ENCODE measurements around the gene CACYBP.

Gene CACYBP

GRCh38 chr1:174974711-174975119 lies 25.0 kb upstream of the CACYBP start:
- no peak for DNase-seq (ENCODE audit: low read depth, low spot score)

GRCh38 chr1:174975764-174976163 lies 24.0 kb upstream of the CACYBP start:
- DNase-seq (ENCODE audit: low read depth, low spot score): no peak

GRCh38 chr1:174976436-174977108 lies 23.2 kb upstream of the CACYBP start:
- DNase-seq (ENCODE audit: low read depth, low spot score): no peak

GRCh38 chr1:174982971-174983689 lies 16.6 kb upstream of the CACYBP start:
- peak; percentile 13 for DNase-seq (ENCODE audit: low read depth, low spot score)

- DNase-seq (ENCODE audit: low read depth, low spot score): no peak
Observed at GRCh38 chr1:174984952-174985351, 14.8 kb upstream of the CACYBP start.

- DNase-seq (ENCODE audit: low read depth, low spot score): no peak
Observed at GRCh38 chr1:174988539-174988938, 11.2 kb upstream of the CACYBP start.

- no peak for DNase-seq (ENCODE audit: low read depth, low spot score)
Observed at GRCh38 chr1:174988986-174989385, 10.8 kb upstream of the CACYBP start.

- no peak for DNase-seq (ENCODE audit: low read depth, low spot score)
Observed at GRCh38 chr1:174989536-174990220, 10.1 kb upstream of the CACYBP start.

GRCh38 chr1:174990382-174990999 lies 9.3 kb upstream of the CACYBP start:
- DNase-seq (ENCODE audit: low read depth, low spot score): no peak

GRCh38 chr1:174991473-174991872 lies 8.3 kb upstream of the CACYBP start:
- DNase-seq (ENCODE audit: low read depth, low spot score): no peak

GRCh38 chr1:174995121-174995520 lies 4.6 kb upstream of the CACYBP start:
- DNase-seq (ENCODE audit: low read depth, low spot score): no peak

GRCh38 chr1:174995916-174996315 lies 3.8 kb upstream of the CACYBP start:
- DNase-seq (ENCODE audit: low read depth, low spot score): no peak

GRCh38 chr1:174996476-174996875 lies 3.3 kb upstream of the CACYBP start:
- DNase-seq (ENCODE audit: low read depth, low spot score): no peak

- no peak for DNase-seq (ENCODE audit: low read depth, low spot score)
Observed at GRCh38 chr1:174997041-174997440, 2.7 kb upstream of the CACYBP start.

- DNase-seq (ENCODE audit: low read depth, low spot score): peak; percentile 63
Observed at GRCh38 chr1:174998569-174999215, 1.1 kb upstream of the CACYBP start.

- peak; percentile 99 for DNase-seq (ENCODE audit: low read depth, low spot score)
Observed at GRCh38 chr1:174999216-174999935, 371 bp upstream of the CACYBP start.

- peak; percentile 5 for DNase-seq (ENCODE audit: low read depth, low spot score)
Observed at GRCh38 chr1:175000697-175001187, 995 bp downstream of the CACYBP start.

- peak; percentile 6 for DNase-seq (ENCODE audit: low read depth, low spot score)
Observed at GRCh38 chr1:175002910-175003517, 3.3 kb downstream of the CACYBP start.

- DNase-seq (ENCODE audit: low read depth, low spot score): no peak
Observed at GRCh38 chr1:175003521-175003920, 3.8 kb downstream of the CACYBP start.

GRCh38 chr1:175005085-175005783 lies 5.5 kb downstream of the CACYBP start:
- no peak for DNase-seq (ENCODE audit: low read depth, low spot score)
